ENCODE results near the gene PRRC2C.

GRCh38 chr1:171488190-171488929, 3.0 kb downstream of the PRRC2C start:
- no peak for TF ChIP-seq EZH2phosphoT487 (IDR thresholded peaks at IDR 0.05; ENCODE audit: unreplicated experiment)
- TF ChIP-seq, protein P1, sequence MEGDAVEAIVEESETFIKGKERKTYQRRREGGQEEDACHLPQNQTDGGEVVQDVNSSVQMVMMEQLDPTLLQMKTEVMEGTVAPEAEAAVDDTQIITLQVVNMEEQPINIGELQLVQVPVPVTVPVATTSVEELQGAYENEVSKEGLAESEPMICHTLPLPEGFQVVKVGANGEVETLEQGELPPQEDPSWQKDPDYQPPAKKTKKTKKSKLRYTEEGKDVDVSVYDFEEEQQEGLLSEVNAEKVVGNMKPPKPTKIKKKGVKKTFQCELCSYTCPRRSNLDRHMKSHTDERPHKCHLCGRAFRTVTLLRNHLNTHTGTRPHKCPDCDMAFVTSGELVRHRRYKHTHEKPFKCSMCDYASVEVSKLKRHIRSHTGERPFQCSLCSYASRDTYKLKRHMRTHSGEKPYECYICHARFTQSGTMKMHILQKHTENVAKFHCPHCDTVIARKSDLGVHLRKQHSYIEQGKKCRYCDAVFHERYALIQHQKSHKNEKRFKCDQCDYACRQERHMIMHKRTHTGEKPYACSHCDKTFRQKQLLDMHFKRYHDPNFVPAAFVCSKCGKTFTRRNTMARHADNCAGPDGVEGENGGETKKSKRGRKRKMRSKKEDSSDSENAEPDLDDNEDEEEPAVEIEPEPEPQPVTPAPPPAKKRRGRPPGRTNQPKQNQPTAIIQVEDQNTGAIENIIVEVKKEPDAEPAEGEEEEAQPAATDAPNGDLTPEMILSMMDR (conservative IDR thresholded peaks at IDR 0.05; ENCODE audit: low read depth in 2 of 2), result no peak
- no peak for TF ChIP-seq EZH2 (IDR thresholded peaks at IDR 0.05; ENCODE audit: low read depth, unreplicated experiment)
- no peak for TF ChIP-seq POLR2AphosphoS5 (IDR thresholded peaks at IDR 0.05; ENCODE audit: low read depth)
- no peak for TF ChIP-seq NANOG (IDR thresholded peaks at IDR 0.05; ENCODE audit: borderline replicate concordance)
- TF ChIP-seq, protein P2, sequence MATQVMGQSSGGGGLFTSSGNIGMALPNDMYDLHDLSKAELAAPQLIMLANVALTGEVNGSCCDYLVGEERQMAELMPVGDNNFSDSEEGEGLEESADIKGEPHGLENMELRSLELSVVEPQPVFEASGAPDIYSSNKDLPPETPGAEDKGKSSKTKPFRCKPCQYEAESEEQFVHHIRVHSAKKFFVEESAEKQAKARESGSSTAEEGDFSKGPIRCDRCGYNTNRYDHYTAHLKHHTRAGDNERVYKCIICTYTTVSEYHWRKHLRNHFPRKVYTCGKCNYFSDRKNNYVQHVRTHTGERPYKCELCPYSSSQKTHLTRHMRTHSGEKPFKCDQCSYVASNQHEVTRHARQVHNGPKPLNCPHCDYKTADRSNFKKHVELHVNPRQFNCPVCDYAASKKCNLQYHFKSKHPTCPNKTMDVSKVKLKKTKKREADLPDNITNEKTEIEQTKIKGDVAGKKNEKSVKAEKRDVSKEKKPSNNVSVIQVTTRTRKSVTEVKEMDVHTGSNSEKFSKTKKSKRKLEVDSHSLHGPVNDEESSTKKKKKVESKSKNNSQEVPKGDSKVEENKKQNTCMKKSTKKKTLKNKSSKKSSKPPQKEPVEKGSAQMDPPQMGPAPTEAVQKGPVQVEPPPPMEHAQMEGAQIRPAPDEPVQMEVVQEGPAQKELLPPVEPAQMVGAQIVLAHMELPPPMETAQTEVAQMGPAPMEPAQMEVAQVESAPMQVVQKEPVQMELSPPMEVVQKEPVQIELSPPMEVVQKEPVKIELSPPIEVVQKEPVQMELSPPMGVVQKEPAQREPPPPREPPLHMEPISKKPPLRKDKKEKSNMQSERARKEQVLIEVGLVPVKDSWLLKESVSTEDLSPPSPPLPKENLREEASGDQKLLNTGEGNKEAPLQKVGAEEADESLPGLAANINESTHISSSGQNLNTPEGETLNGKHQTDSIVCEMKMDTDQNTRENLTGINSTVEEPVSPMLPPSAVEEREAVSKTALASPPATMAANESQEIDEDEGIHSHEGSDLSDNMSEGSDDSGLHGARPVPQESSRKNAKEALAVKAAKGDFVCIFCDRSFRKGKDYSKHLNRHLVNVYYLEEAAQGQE (IDR thresholded peaks at IDR 0.05; ENCODE audit: unreplicated experiment), result no peak
- no peak for TF ChIP-seq ZNF331 (CRISPR knock-in tag; IDR thresholded peaks at IDR 0.05; ENCODE audit: low read depth)
- no peak for TF ChIP-seq ZNF114 (CRISPR knock-in tag; IDR thresholded peaks at IDR 0.05)
